Mesothelial cell of epicardium (in vitro differentiated cells): ENCODE results near the gene PNKP. TPM values are rescaled to one million over a fixed set of nuclear protein-coding genes. Genes with fewer than 3 reads are reported as not detected.

Experiments
- DNase-seq, 2 experiments: peaks; one replicate each; pipeline ENCODE4 v3.0.0; 2021; ENCODE audit warnings: low spot score in 2 of 2; ENCODE audit not compliant: unreplicated experiment in 2 of 2
- H3K27ac Mint-ChIP-seq: 2 replicates; pipeline ENCODE4 v1.8.0; 2021; ENCODE audit warnings: mixed read lengths
- H3K27me3 Mint-ChIP-seq: 2 replicates; pipeline ENCODE4 v1.8.0; 2021; ENCODE audit warnings: low read depth, mixed read lengths
- H3K36me3 Mint-ChIP-seq: 2 replicates; pipeline ENCODE4 v1.8.0; 2021; ENCODE audit warnings: mixed read lengths
- H3K4me1 Mint-ChIP-seq: 2 replicates; pipeline ENCODE4 v1.8.0; 2021; ENCODE audit warnings: mixed read lengths
- H3K4me3 Mint-ChIP-seq: 2 replicates; pipeline ENCODE4 v1.8.0; 2021; ENCODE audit warnings: mild to moderate bottlenecking, moderate library complexity, mixed read lengths
- H3K9me3 Mint-ChIP-seq: 2 replicates; pipeline ENCODE4 v1.8.0; 2021; ENCODE audit warnings: mixed read lengths
- total RNA-seq: library from RNA; stranded (reverse); gene quantifications from 3 replicates; pipeline ENCODE4 v1.2.1, GENCODE V29; 2021
- TF ChIP-seq, protein P1 (sequence below): fragments of 200-600 bp; sonication (generic); IDR thresholded peaks from one replicate; pipeline ENCODE4 v1.5.0; 2021; ENCODE audit warnings: antibody characterized with exemption; ENCODE audit not compliant: unreplicated experiment

The PNKP gene
- total RNA-seq, 1 donor from 2014 or later: 103 TPM

DNA sequence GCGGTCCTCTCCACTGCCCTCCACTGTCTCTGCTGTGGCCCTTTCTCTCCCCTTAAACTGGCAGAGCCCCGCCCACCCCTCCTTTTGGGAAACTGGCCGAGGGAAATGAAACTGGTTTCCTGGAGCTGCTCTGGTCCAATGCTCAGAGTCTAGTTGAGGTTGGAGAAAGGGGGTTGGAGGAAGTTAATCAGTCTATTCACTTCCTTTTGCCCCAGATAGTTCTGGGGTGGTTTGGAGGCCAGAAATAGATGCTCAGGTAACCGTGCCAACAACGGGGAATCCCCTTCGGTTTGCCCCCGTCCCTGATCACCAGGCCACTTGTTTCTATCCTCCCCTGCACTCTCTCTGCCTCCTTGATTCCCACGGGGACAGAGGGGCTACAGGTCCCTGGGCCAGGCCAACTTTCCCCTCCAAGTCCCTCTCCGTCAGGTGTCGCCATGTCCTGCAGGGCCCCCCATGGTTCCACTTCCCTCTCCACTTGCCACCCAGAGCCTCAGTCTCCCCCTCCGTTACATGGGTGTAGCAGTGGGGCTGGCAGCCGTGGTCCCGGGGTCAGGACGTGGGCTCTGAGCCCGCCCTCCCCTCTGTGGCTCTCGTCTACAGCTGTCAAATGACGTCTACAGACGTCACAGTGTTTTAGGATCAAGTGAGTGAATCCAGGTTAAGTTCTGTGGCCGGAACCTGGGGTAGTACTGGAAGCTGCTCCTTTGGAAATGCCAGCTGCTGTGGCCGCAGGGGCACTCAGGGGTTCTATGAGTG is 29.7 kb upstream of the PNKP start, which contains the start of gene IL4I1:
Gene IL4I1 (minus strand): TSS at position 25 of the 759 bp plus-strand sequence. CDS start 727 bp downstream, outside the sequence.
- Mint-ChIP-seq H3K4me3 (no peak within 1 kb of the TSS), H3K27me3 (peaks cover 20% of the 10 kb centered on the region), H3K9me3 (no peaks in the 10 kb centered on the region), H3K27ac (peak within 1 kb of the TSS; percentile 82), H3K4me1 (peaks cover 15% of the 10 kb centered on the region), H3K36me3 (no peaks in the 10 kb centered on the region)
- DNase-seq: no peak
- TF ChIP-seq, protein P1, sequence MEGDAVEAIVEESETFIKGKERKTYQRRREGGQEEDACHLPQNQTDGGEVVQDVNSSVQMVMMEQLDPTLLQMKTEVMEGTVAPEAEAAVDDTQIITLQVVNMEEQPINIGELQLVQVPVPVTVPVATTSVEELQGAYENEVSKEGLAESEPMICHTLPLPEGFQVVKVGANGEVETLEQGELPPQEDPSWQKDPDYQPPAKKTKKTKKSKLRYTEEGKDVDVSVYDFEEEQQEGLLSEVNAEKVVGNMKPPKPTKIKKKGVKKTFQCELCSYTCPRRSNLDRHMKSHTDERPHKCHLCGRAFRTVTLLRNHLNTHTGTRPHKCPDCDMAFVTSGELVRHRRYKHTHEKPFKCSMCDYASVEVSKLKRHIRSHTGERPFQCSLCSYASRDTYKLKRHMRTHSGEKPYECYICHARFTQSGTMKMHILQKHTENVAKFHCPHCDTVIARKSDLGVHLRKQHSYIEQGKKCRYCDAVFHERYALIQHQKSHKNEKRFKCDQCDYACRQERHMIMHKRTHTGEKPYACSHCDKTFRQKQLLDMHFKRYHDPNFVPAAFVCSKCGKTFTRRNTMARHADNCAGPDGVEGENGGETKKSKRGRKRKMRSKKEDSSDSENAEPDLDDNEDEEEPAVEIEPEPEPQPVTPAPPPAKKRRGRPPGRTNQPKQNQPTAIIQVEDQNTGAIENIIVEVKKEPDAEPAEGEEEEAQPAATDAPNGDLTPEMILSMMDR: no peak

- Mint-ChIP-seq H3K9me3 (no peaks in the 10 kb centered on the region), H3K27me3 (peaks cover 31% of the 10 kb centered on the region), H3K27ac (no peak overlapping the region), H3K4me3 (no peak overlapping the region), H3K36me3 (no peaks in the 10 kb centered on the region), H3K4me1 (peaks cover 19% of the 10 kb centered on the region)
- TF ChIP-seq, protein P1: no peak
- DNase-seq: no peak
Observed at GRCh38 chr19:49895566-49896297, 28.4 kb upstream of the PNKP start.

GRCh38 chr19:49894879-49895565 is 27.6 kb upstream of the PNKP start:
- peaks cover 21% of the 10 kb centered on the region for H3K4me1 Mint-ChIP-seq
- peaks cover 36% of the 10 kb centered on the region for H3K27me3 Mint-ChIP-seq
- H3K27ac Mint-ChIP-seq: no peak overlapping the region
- no peak overlapping the region for H3K4me3 Mint-ChIP-seq
- H3K36me3 Mint-ChIP-seq: no peaks in the 10 kb centered on the region
- no peaks in the 10 kb centered on the region for H3K9me3 Mint-ChIP-seq
- TF ChIP-seq, protein P1: no peak
- no peak for DNase-seq

DNA sequence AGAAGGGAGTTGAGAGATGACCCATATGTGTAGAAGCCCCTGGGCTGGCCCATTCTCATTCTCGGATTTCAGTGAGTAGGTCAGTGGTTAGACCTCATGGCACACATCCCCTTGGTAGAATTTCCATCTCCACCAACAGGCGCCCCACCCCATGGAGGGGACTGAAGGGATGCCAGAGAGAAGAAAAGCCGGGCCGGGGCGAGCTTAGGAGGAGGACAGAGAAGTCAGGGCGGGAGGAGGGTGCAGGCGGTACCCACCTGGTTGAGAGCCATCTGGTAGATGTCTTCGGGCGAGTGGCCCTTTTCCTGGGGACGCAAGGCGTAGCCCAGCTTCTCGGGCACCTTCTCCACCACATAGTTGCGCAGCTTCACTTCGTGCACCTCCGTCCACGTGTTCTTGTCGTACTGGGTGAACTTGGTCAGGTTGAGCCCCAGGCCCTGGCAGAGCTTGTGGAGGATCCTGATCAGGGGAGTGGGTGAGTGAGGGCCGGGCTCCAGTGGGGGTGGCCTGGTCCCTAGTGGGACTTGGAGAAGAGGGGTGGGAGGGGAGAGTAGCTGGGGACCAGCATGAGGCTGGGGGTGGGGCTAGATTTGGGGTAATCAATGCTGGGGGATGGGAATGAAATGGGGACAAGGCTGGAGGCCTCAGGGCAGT is 26.8 kb upstream of the PNKP start:
- no peak overlapping the region for H3K4me3 Mint-ChIP-seq
- no peak overlapping the region for H3K27ac Mint-ChIP-seq
- H3K4me1 Mint-ChIP-seq: peaks cover 21% of the 10 kb centered on the region
- no peak for DNase-seq
- TF ChIP-seq, protein P1: no peak
- no peaks in the 10 kb centered on the region for H3K36me3 Mint-ChIP-seq
- H3K27me3 Mint-ChIP-seq: peaks cover 39% of the 10 kb centered on the region
- no peaks in the 10 kb centered on the region for H3K9me3 Mint-ChIP-seq

DNA sequence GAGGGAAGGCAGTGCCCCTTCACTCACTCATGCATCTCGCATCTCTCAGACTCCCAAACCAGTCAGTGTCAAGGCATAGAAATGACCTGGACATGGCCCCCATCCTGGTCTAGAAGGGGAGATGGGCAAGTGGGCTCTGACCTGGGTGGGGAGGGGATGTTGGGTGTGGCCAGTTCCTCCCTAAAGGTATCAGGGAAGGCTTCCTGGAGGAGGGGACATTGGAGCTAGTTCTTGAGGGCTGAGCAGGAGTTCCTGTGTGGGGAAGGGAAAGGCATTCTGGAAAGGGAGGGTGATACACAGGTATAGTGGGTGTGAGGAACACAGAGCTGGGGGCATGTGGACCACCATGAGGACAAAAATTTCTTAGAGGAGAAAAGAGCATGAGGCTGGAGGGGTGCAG is 25.3 kb upstream of the PNKP start:
- TF ChIP-seq, protein P1: no peak
- no peak for DNase-seq
- Mint-ChIP-seq H3K27ac (no peak overlapping the region), H3K4me1 (peaks cover 19% of the 10 kb centered on the region), H3K9me3 (no peaks in the 10 kb centered on the region), H3K4me3 (no peak overlapping the region), H3K36me3 (peaks cover 3% of the 10 kb centered on the region), H3K27me3 (peaks cover 39% of the 10 kb centered on the region)
